H9 (cell line): Measurements from ENCODE around the gene IL1RAP. TPM values are rescaled to one million over a fixed set of nuclear protein-coding genes. Genes with fewer than 3 reads are reported as not detected.

Experiments used
- DNase-seq: peaks from one replicate; pipeline ENCODE4 v3.0.0-alpha.2; 2017
- H2AFZ ChIP-seq: one replicate; pipeline ENCODE4 v1.6.1; 2013; ENCODE audit warnings: mild to moderate bottlenecking, low read length, control low read depth, moderate library complexity
- H2AK5ac ChIP-seq: 2 replicates; pipeline ENCODE4 v1.6.1; 2013; ENCODE audit warnings: low read length, control low read depth, mixed read lengths; ENCODE audit not compliant: insufficient read length
- H2BK120ac ChIP-seq: one replicate; pipeline ENCODE4 v1.6.1; 2013; ENCODE audit warnings: low read depth, mild to moderate bottlenecking, low read length, control low read depth, inconsistent platforms; ENCODE audit not compliant: poor library complexity, severe bottlenecking
- H2BK12ac ChIP-seq: 2 replicates; pipeline ENCODE4 v1.6.1; 2013; ENCODE audit warnings: low read length, control low read depth, mixed read lengths, low read depth; ENCODE audit not compliant: insufficient read length
- H2BK15ac ChIP-seq: 2 replicates; pipeline ENCODE4 v1.6.1; 2013; ENCODE audit warnings: low read depth, low read length, control low read depth
- H2BK20ac ChIP-seq: one replicate; pipeline ENCODE4 v1.6.1; 2013; ENCODE audit warnings: low read depth, mild to moderate bottlenecking, low read length, control low read depth, inconsistent platforms; ENCODE audit not compliant: poor library complexity, severe bottlenecking
- H2BK5ac ChIP-seq: 2 replicates; pipeline ENCODE4 v1.6.1; 2013; ENCODE audit warnings: low read length, control low read depth, mixed read lengths; ENCODE audit not compliant: insufficient read length
- H3K14ac ChIP-seq: 2 replicates; pipeline ENCODE4 v1.6.1; 2013; ENCODE audit warnings: low read length, control low read depth; ENCODE audit not compliant: insufficient read depth
- H3K18ac ChIP-seq: 2 replicates; pipeline ENCODE4 v1.6.1; 2013; ENCODE audit warnings: low read depth, mild to moderate bottlenecking, mixed read lengths, low read length, control low read depth; ENCODE audit not compliant: insufficient read length
- H3K23ac ChIP-seq: 2 replicates; pipeline ENCODE4 v1.6.1; 2013; ENCODE audit warnings: low read length, control low read depth, mixed read lengths, low read depth; ENCODE audit not compliant: insufficient read length
- H3K23me2 ChIP-seq: 2 replicates; pipeline ENCODE4 v1.6.1; 2013; ENCODE audit warnings: low read depth, mild to moderate bottlenecking, mixed read lengths, low read length, control low read depth; ENCODE audit not compliant: insufficient read length, poor library complexity, severe bottlenecking
- H3K27ac ChIP-seq: 2 replicates; pipeline ENCODE4 v1.5.1; 2013; ENCODE audit warnings: low read length, control low read depth, mixed read lengths, low read depth; ENCODE audit not compliant: insufficient read length
- H3K27me3 ChIP-seq: 2 replicates; pipeline ENCODE4 v1.6.1; 2013; ENCODE audit warnings: low read length, control low read depth, inconsistent platforms; ENCODE audit not compliant: insufficient read depth
- H3K4ac ChIP-seq: 2 replicates; pipeline ENCODE4 v1.6.1; 2013; ENCODE audit warnings: low read depth, mild to moderate bottlenecking, control low read depth, inconsistent platforms, low read length, moderate library complexity
- H3K4me1 ChIP-seq: 2 replicates; pipeline ENCODE4 v1.6.1; 2013; ENCODE audit warnings: low read length, control low read depth, inconsistent platforms; ENCODE audit not compliant: insufficient read depth
- H3K4me2 ChIP-seq: 2 replicates; pipeline ENCODE4 v1.6.1; 2013; ENCODE audit warnings: low read length, control low read depth, mixed read lengths; ENCODE audit not compliant: insufficient read length, insufficient read depth
- H3K56ac ChIP-seq: 2 replicates; pipeline ENCODE4 v1.6.1; 2013; ENCODE audit warnings: low read depth, mild to moderate bottlenecking, mixed read lengths, low read length, control low read depth; ENCODE audit not compliant: insufficient read length
- H3K79me1 ChIP-seq: 2 replicates; pipeline ENCODE4 v1.6.1; 2013; ENCODE audit warnings: low read depth, mild to moderate bottlenecking, moderate library complexity, low read length, control low read depth, inconsistent platforms; ENCODE audit not compliant: insufficient read depth, poor library complexity, severe bottlenecking
- H3K79me2 ChIP-seq: 2 replicates; pipeline ENCODE4 v1.6.1; 2013; ENCODE audit warnings: low read length, control low read depth, inconsistent platforms; ENCODE audit not compliant: insufficient read depth
- H3K9ac ChIP-seq: 2 replicates; pipeline ENCODE4 v1.6.1; 2013; ENCODE audit warnings: low read length, control low read depth, mixed read lengths; ENCODE audit not compliant: insufficient read length; ENCODE audit errors: extremely low read depth
- H3K9me3 ChIP-seq: one replicate; pipeline ENCODE4 v1.6.1; 2013; ENCODE audit warnings: low read depth, low read length, inconsistent platforms; ENCODE audit not compliant: control insufficient read depth
- H3T11ph ChIP-seq: one replicate; pipeline ENCODE4 v1.6.1; 2013; ENCODE audit warnings: mild to moderate bottlenecking, low read length, control low read depth, inconsistent platforms
- H4K20me1 ChIP-seq: one replicate; pipeline ENCODE4 v1.6.1; 2013; ENCODE audit not compliant: control insufficient read depth, insufficient read length, insufficient read depth
- H4K5ac ChIP-seq: 2 replicates; pipeline ENCODE4 v1.6.1; 2013; ENCODE audit warnings: low read depth, mild to moderate bottlenecking, mixed read lengths, low read length, control low read depth; ENCODE audit not compliant: insufficient read length
- H4K8ac ChIP-seq: replicated peaks from 2 replicates; pipeline ENCODE4 v1.6.1; 2013; ENCODE audit warnings: low read length, control low read depth, mixed read lengths, low read depth; ENCODE audit not compliant: insufficient read length
- H4K91ac ChIP-seq: 2 replicates; pipeline ENCODE4 v1.6.1; 2013; ENCODE audit warnings: low read depth, mild to moderate bottlenecking, moderate library complexity, mixed read lengths, low read length, control low read depth; ENCODE audit not compliant: insufficient read length
- H3K27ac Mint-ChIP-seq, 3 experiments: 2 replicates in 2 of 3; 3 replicates in 1 of 3; pipeline ENCODE4 v1.8.0; 2020 to 2021; ENCODE audit warnings: mixed read lengths in 3 of 3, mild to moderate bottlenecking in 1 of 3, moderate library complexity in 1 of 3
- H3K27me3 Mint-ChIP-seq: 2 replicates; pipeline ENCODE4 v1.8.0; 2021; ENCODE audit warnings: low read depth, mild to moderate bottlenecking, moderate library complexity, mixed read lengths
- H3K36me3 Mint-ChIP-seq, 3 experiments: 2 replicates in 2 of 3; 3 replicates in 1 of 3; pipeline ENCODE4 v1.8.0; 2020 to 2021; ENCODE audit warnings: low read depth in 3 of 3, mixed read lengths in 3 of 3; ENCODE audit not compliant: insufficient read depth in 1 of 3
- H3K4me1 Mint-ChIP-seq, 2 experiments: 2 replicates each; pipeline ENCODE4 v1.8.0; 2020; ENCODE audit warnings: mixed read lengths in 2 of 2
- H3K4me3 Mint-ChIP-seq, 2 experiments: 2 replicates in 1 of 2; 3 replicates in 1 of 2; pipeline ENCODE4 v1.8.0; 2020 to 2021; ENCODE audit warnings: mild to moderate bottlenecking in 2 of 2, mixed read lengths in 2 of 2, moderate library complexity in 1 of 2
- H3K9me3 Mint-ChIP-seq, 2 experiments: 2 replicates in 1 of 2; 3 replicates in 1 of 2; pipeline ENCODE4 v1.8.0; 2020; ENCODE audit warnings: mild to moderate bottlenecking in 2 of 2, mixed read lengths in 2 of 2, moderate library complexity in 1 of 2
- total RNA-seq: library from RNA; stranded (reverse); gene quantifications from 2 replicates; pipeline ENCODE4 v1.2.1, GENCODE V29; 2021
- TF ChIP-seq, protein P1 (sequence below): fragments of 200-600 bp; sonication (generic); conservative IDR thresholded peaks from 3 replicates; pipeline ENCODE4 v1.8.0; 2021; ENCODE audit warnings: antibody characterized with exemption, mild to moderate bottlenecking

IL1RAP gene
- total RNA-seq, 1 experiment from 2014 or later, result 4.6 TPM

DNA sequence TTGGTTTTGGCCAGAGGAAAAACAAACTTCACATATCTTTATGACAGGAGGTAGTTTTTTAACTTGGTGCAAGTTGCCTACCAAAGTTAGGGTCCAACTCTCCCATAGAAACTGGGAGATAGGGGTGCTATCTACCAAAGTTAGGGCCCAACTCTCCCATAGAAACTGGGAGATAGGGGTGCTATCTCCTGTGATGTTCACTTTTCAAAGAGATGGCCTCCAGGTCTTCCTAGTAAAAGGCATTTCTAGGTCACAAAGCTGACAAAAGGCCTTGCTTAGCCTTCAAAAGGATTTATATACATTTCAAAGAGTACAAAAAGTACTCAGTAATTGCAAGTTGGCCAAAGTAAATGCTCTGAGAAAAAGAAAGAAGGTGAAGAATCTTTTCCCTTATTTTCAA is 27.1 kb downstream of the IL1RAP start:
- H3K4me2 ChIP-seq, result no peak overlapping the region
- peaks cover 18% of the 10 kb centered on the region for H3K27me3 ChIP-seq
- no peaks in the 10 kb centered on the region for H3K79me2 ChIP-seq
- no peaks in the 10 kb centered on the region for H3K79me1 ChIP-seq
- H3K14ac ChIP-seq, result no peak overlapping the region
- H3K23me2 ChIP-seq, result no peaks in the 10 kb centered on the region
- H2BK5ac ChIP-seq, result no peak overlapping the region
- H3K27ac Mint-ChIP-seq, result no peak overlapping the region
- H3K9me3 Mint-ChIP-seq, result no peaks in the 10 kb centered on the region; a peak in 1 of 5 replicates
- H3K4me1 ChIP-seq, result peaks cover 7% of the 10 kb centered on the region; the same call in 1 of the 2 replicates
- no peak overlapping the region for H2AFZ ChIP-seq
- no peak overlapping the region for H4K5ac ChIP-seq
- no peak overlapping the region for H4K91ac ChIP-seq
- peaks cover 22 to 26% of the 10 kb centered on the region in 2 experiments for H3K4me1 Mint-ChIP-seq
- TF ChIP-seq, protein P1, sequence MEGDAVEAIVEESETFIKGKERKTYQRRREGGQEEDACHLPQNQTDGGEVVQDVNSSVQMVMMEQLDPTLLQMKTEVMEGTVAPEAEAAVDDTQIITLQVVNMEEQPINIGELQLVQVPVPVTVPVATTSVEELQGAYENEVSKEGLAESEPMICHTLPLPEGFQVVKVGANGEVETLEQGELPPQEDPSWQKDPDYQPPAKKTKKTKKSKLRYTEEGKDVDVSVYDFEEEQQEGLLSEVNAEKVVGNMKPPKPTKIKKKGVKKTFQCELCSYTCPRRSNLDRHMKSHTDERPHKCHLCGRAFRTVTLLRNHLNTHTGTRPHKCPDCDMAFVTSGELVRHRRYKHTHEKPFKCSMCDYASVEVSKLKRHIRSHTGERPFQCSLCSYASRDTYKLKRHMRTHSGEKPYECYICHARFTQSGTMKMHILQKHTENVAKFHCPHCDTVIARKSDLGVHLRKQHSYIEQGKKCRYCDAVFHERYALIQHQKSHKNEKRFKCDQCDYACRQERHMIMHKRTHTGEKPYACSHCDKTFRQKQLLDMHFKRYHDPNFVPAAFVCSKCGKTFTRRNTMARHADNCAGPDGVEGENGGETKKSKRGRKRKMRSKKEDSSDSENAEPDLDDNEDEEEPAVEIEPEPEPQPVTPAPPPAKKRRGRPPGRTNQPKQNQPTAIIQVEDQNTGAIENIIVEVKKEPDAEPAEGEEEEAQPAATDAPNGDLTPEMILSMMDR, result no peak
- no peak for DNase-seq
- no peak overlapping the region for H2BK12ac ChIP-seq
- no peak overlapping the region for H2BK20ac ChIP-seq
- H2BK15ac ChIP-seq, result no peak overlapping the region
- H2BK120ac ChIP-seq, result no peak overlapping the region
- no peak overlapping the region for H3K27ac ChIP-seq
- H3T11ph ChIP-seq, result no peak overlapping the region
- no peak overlapping the region for H3K23ac ChIP-seq
- no peak overlapping the region for H3K9ac ChIP-seq
- H3K4ac ChIP-seq, result no peak overlapping the region
- no peak overlapping the region for H3K56ac ChIP-seq
- no peak overlapping the region for H4K8ac ChIP-seq
- no peak overlapping the region for H3K18ac ChIP-seq
- no peaks in the 10 kb centered on the region for H3K9me3 ChIP-seq
- H2AK5ac ChIP-seq, result no peak overlapping the region
- H3K36me3 Mint-ChIP-seq, result no peaks in the 10 kb centered on the region
- no peak overlapping the region for H3K4me3 Mint-ChIP-seq
- H3K27me3 Mint-ChIP-seq, result peaks cover 84% of the 10 kb centered on the region
- no peaks in the 10 kb centered on the region for H4K20me1 ChIP-seq
